GM23248 (cell line): Measurements from ENCODE around the gene RNU2-1. TPM values are rescaled to one million over a fixed set of nuclear protein-coding genes. Genes with fewer than 3 reads are reported as not detected.

ENCODE experiments used
- DNase-seq: peaks from one replicate; pipeline ENCODE4 v3.0.0-alpha.2; 2015
- H2AFZ ChIP-seq: fragments of 200-600 bp; sonication (generic); 2 replicates; pipeline ENCODE4 v1.6.1; 2016; ENCODE audit warnings: antibody characterized with exemption
- H3F3A ChIP-seq: fragments of 200-600 bp; sonication (generic); 2 replicates; pipeline ENCODE4 v1.6.1; 2016; ENCODE audit warnings: mild to moderate bottlenecking, antibody characterized with exemption, mixed run types; ENCODE audit not compliant: insufficient read depth
- H3K27ac ChIP-seq: fragments of 200-600 bp; sonication (generic); 2 replicates; pipeline ENCODE4 v1.5.1; 2016; ENCODE audit warnings: mild to moderate bottlenecking
- H3K27me3 ChIP-seq: fragments of 200-600 bp; sonication (generic); replicated peaks from 2 replicates; pipeline ENCODE4 v1.6.1; 2016; ENCODE audit warnings: mild to moderate bottlenecking; ENCODE audit not compliant: insufficient read depth
- H3K36me3 ChIP-seq: fragments of 200-600 bp; sonication (generic); 2 replicates; pipeline ENCODE4 v1.6.1; 2016; ENCODE audit warnings: low read depth, mild to moderate bottlenecking
- H3K4me1 ChIP-seq: fragments of 200-600 bp; sonication (generic); 2 replicates; pipeline ENCODE4 v1.6.1; 2016; ENCODE audit warnings: mild to moderate bottlenecking; ENCODE audit not compliant: insufficient read depth
- H3K4me2 ChIP-seq: fragments of 200-600 bp; sonication (generic); one replicate; pipeline ENCODE4 v1.6.1; 2016; ENCODE audit warnings: mild to moderate bottlenecking; ENCODE audit not compliant: unreplicated experiment
- H3K4me3 ChIP-seq: fragments of 200-600 bp; sonication (generic); 2 replicates; pipeline ENCODE4 v1.5.1; 2016; ENCODE audit warnings: mild to moderate bottlenecking
- H3K79me2 ChIP-seq: fragments of 200-600 bp; sonication (generic); 2 replicates; pipeline ENCODE4 v1.6.1; 2016; ENCODE audit warnings: mild to moderate bottlenecking; ENCODE audit not compliant: insufficient read depth
- H3K9ac ChIP-seq: fragments of 200-600 bp; sonication (generic); 2 replicates; pipeline ENCODE4 v1.6.1; 2016; ENCODE audit warnings: mild to moderate bottlenecking
- H3K9me2 ChIP-seq: fragments of 200-600 bp; sonication (generic); 2 replicates; pipeline ENCODE4 v1.6.1; 2016; ENCODE audit warnings: mixed run types, mild to moderate bottlenecking, moderate library complexity; ENCODE audit not compliant: insufficient read depth
- H3K9me3 ChIP-seq: fragments of 200-600 bp; sonication (generic); one replicate; pipeline ENCODE4 v1.6.1; 2017; ENCODE audit warnings: low read depth
- H4K20me1 ChIP-seq: fragments of 200-600 bp; sonication (generic); 2 replicates; pipeline ENCODE4 v1.6.0; 2016; ENCODE audit not compliant: insufficient read depth
- EZH2 ChIP-seq: fragments of 200-600 bp; sonication (generic); IDR thresholded peaks from 2 replicates; pipeline ENCODE4 v1.6.1; 2018; ENCODE audit warnings: antibody characterized with exemption, mild to moderate bottlenecking; ENCODE audit not compliant: insufficient read depth, poor library complexity, severe bottlenecking
- EZH2phosphoT487 ChIP-seq: fragments of 200-600 bp; sonication (generic); IDR thresholded peaks from 2 replicates; pipeline ENCODE4 v1.6.1; 2018; ENCODE audit warnings: antibody characterized with exemption, moderate library complexity, mild to moderate bottlenecking, low read depth; ENCODE audit not compliant: insufficient read depth
- WGBS, 2 experiments: methylation state at CpG; one replicate each; pipeline ENCODE4 v1.1.6; 2015 to 2017; ENCODE audit warnings: low lambda C conversion rate in 2 of 2, low coverage in 1 of 2; ENCODE audit errors: missing lambda C conversion rate in 2 of 2; 5-methylcytosine and 5-hydroxymethylcytosine counted together
- in situ Hi-C: fragments of 300-500 bp; cut with MboI; formaldehyde crosslinking; loops from 2 replicates; pipeline ENCODE4 v1.15.0; 2020
- polyA plus RNA-seq: library from polyadenylated mRNA; unstranded; fragments of >200 nt; fragmentation: Nextera tagmentation; extraction: Ambion mirVana; gene quantifications from 2 replicates; pipeline ENCODE4 v1.2.1, GENCODE V29; 2016
- total RNA-seq: library from RNA; depleted of rRNA; stranded (reverse); fragments of >200 nt; shearing (Covaris generic); gene quantifications from 2 replicates; pipeline ENCODE4 v1.2.3, GENCODE V29; 2014

Gene RNU2-1
- total and polyA plus RNA-seq, 2 experiments from 2014 or later = 5.0 TPM; not detected in 1

DNA sequence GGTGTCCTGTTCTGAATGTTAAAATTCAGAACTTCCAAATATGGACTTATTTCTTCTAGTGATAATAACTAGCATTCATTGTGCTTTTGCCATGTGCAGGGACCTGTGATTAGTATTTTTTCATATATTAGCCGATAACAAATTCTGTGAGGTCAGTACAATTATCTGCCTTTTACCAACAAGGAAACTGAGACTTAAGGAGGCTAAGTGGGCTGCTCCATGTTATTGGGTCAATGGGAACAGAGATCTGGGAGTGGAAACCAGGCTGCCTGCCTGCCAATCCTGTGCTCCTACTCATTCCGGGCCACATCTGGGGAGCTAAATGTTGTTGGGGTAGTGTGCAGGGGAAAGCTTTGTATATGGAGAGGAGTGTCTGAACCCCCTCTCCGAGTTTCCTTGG is 18.4 kb downstream of the RNU2-1 start:
- H3K4me1 ChIP-seq = peaks cover 27% of the 10 kb centered on the region
- H3K36me3 ChIP-seq = peaks cover 6% of the 10 kb centered on the region; the same call in 1 of the 2 replicates
- H2AFZ ChIP-seq = no peak overlapping the region
- H3K4me3 ChIP-seq = no peak overlapping the region
- no peaks in the 10 kb centered on the region for H4K20me1 ChIP-seq
- H3K9ac ChIP-seq = no peak overlapping the region
- H3F3A ChIP-seq = peaks cover 11% of the 10 kb centered on the region
- H3K27me3 ChIP-seq = no peaks in the 10 kb centered on the region
- WGBS, 2 experiments = 100% methylated on average over 3 of the region's 3 CpGs
- peaks cover 11% of the 10 kb centered on the region; the same call in 1 of the 2 replicates for H3K79me2 ChIP-seq
- no peak overlapping the region for H3K4me2 ChIP-seq
- in situ Hi-C loops = loop anchor here (10.0 kb wide), 1 partner anchor 99 kb away; no protein-coding TSS in a partner anchor
- no peaks in the 10 kb centered on the region for H3K9me2 ChIP-seq
- DNase-seq = no peak
- no peaks in the 10 kb centered on the region for H3K9me3 ChIP-seq
- no peak for TF ChIP-seq EZH2
- TF ChIP-seq EZH2phosphoT487 = no peak
- no peak overlapping the region for H3K27ac ChIP-seq

DNA sequence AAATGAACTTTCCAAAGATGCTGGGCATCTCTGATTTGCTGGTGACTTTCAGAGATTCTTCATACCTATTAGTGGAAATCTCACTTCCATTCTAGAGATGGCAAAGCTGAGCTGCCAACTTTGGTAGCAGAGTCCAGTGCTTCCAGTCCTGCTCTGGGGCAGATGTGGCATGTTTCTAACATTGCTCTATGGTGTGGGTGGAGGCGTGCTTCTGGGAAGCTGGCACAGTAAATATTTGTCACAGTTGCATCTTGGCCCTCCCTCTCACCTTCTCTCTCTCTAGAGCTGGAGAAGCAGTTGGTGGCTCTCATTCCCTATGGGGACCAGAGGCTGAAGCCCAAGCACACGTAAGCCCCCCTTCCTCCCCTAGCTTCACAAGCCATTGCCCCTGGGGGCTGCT is 20.2 kb downstream of the RNU2-1 start:
- peaks cover 17% of the 10 kb centered on the region for H3F3A ChIP-seq
- in situ Hi-C loops = loop anchor here (10.0 kb wide), 1 partner anchor 101 kb away; no protein-coding TSS in a partner anchor
- H3K4me1 ChIP-seq = peaks cover 27% of the 10 kb centered on the region
- H3K4me3 ChIP-seq = no peak overlapping the region
- peak overlapping the region; percentile 79 for H3K4me2 ChIP-seq
- H3K27me3 ChIP-seq = no peaks in the 10 kb centered on the region
- H2AFZ ChIP-seq = no peak overlapping the region
- peak overlapping the region; percentile 85; the same call in 1 of the 2 replicates for H3K9ac ChIP-seq
- H3K36me3 ChIP-seq = peaks cover 12% of the 10 kb centered on the region
- WGBS, 2 experiments = 70 to 73% methylated on average over 2 of the region's 2 CpGs
- no peaks in the 10 kb centered on the region for H4K20me1 ChIP-seq
- DNase-seq = peak; percentile 55
- peaks cover 11% of the 10 kb centered on the region; the same call in 1 of the 2 replicates for H3K79me2 ChIP-seq
- H3K9me2 ChIP-seq = no peaks in the 10 kb centered on the region
- TF ChIP-seq EZH2 (no peak), EZH2phosphoT487 (no peak)
- H3K9me3 ChIP-seq = no peaks in the 10 kb centered on the region
- no peak overlapping the region for H3K27ac ChIP-seq

DNA sequence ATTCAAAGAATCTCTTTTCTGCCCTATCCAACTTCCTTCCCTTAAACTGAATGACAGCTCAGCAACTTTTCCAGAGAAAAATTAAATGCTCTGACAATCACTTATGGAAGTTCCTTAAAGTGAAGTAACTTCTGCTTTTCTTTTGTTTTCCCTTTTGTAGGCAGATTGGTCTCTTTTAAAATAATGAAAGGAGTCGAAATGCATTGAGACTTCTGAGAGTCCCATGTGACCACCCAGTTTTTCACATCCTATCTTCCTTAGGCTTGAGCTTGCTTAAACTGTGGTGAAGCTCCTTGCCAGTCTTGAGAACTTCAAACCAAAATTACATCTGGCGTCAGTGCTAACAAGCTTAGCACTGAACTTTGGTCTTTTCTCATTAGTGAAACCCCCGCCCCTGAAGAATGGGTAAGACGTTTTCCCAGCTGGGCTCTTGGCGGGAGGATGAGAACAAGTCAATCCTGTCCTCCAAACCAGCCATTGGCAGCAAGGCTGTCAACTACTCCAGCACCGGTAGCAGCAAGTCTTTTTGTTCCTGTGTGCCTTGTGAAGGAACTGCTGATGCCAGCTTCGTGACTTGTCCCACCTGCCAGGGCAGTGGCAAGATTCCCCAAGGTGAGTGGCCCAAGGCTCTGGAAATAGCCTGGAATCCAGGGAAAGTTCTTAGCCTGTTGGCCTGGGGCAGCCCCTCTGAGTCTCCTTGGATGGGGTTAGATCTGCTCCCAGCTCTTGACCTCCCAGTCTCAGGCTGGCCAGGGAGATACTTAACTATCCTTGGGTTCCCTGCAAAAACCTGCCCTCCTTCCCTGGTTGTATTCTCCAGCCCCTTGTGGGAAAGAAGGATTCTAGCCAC is 20.9 kb downstream of the RNU2-1 start:
- Histone ChIP-seq H3K36me3 (peaks cover 15% of the 10 kb centered on the region), H3K79me2 (peaks cover 11% of the 10 kb centered on the region; the same call in 1 of the 2 replicates), H3K27ac (peak overlapping the region; percentile 83), H3K9ac (peak overlapping the region; percentile 85), H3F3A (peaks cover 24% of the 10 kb centered on the region), H3K4me3 (peak overlapping the region; percentile 75), H4K20me1 (no peaks in the 10 kb centered on the region), H3K9me3 (no peaks in the 10 kb centered on the region), H2AFZ (peak overlapping the region; percentile 76), H3K4me1 (peaks cover 27% of the 10 kb centered on the region), H3K27me3 (no peaks in the 10 kb centered on the region), H3K9me2 (no peaks in the 10 kb centered on the region), H3K4me2 (peak overlapping the region; percentile 79)
- 37 to 39% methylated on average over 7 of the region's 7 CpGs for WGBS, 2 experiments
- in situ Hi-C loops = loop anchor here (10.0 kb wide), 1 partner anchor 102 kb away; no protein-coding TSS in a partner anchor
- peak; percentile 32 for DNase-seq
- no peak for TF ChIP-seq EZH2phosphoT487
- no peak for TF ChIP-seq EZH2

DNA sequence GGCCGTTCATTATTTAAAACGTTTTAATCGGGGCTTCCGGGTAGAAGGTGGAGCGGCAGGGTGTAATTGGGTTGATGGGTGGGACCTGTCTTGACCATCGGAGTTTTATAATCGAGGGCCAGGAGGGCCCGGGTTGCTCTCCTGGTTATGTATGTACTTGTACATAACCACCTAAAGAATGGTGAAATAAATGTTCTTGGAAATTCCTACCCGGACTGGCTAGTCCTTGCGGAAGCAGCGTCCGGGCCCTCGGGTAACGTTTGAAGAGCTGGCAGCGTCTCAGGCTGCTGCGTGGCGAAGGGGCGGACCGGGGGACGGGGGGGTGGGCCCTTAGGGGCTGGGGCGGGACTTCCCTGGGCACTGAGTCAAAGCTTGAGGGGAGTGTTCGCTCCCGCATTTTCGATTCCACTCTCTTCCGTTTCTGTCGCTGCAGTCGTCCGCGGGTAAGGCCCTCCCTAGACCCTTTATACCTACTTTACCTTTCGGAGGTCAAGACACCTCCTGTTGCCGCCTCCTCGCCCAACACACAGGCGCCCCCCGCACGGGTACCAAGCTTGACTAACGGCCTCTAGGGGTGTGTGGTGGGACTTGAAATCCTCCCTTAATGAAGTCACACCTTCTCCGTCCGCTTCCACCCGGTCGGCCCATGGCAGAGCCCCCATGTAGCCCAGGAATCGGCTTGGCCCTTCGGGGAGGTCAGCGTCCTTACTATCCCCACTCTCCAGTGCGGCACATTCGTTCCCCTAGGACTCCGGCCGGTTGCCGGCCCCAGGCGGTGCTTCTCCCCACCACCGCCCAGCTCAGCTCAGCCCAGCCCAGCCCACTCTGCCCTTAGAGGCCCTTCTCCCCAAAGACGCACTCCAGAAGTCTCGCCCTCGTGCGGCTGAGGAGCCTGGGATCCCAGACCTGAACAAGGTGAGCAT is 22.0 kb downstream of the RNU2-1 start, which contains the start of gene TMEM106A:
Gene TMEM106A, plus strand, starts transcription at position 396 of the 923 bp plus-strand sequence. CDS start 1,167 bp downstream, outside the sequence.
- WGBS, 2 experiments = 1 to 2% methylated on average over 43 to 54 of the region's 54 CpGs

More for the DNA sequence above, 22.0 kb downstream of the RNU2-1 start, which contains the start of gene TMEM106A:
- Histone ChIP-seq H3K9me2 (no peaks in the 10 kb centered on the region), H3K4me2 (peak within 1 kb of the TSS; percentile 79), H3K27me3 (no peaks in the 10 kb centered on the region), H3K9ac (peak within 1 kb of the TSS; percentile 85), H3K4me1 (peaks cover 27% of the 10 kb centered on the region), H3K9me3 (no peaks in the 10 kb centered on the region), H4K20me1 (no peaks in the 10 kb centered on the region), H2AFZ (peak within 1 kb of the TSS; percentile 76), H3F3A (peaks cover 35% of the 10 kb centered on the region), H3K36me3 (peaks cover 26% of the 10 kb centered on the region), H3K4me3 (peak within 1 kb of the TSS; percentile 75), H3K27ac (peak within 1 kb of the TSS; percentile 83), H3K79me2 (peaks cover 11% of the 10 kb centered on the region; the same call in 1 of the 2 replicates)
- in situ Hi-C loops = loop anchor here (10.0 kb wide), 1 partner anchor 103 kb away; no protein-coding TSS in a partner anchor
- DNase-seq = peak; percentile 94
- no peak for TF ChIP-seq EZH2phosphoT487
- no peak for TF ChIP-seq EZH2
